Activated T-cell treated with anti-CD3 and anti-CD28 coated beads for 48 hours (primary cell): ENCODE measurements around the gene PTGIR.

Experiments
- DNase-seq: peaks from one replicate; pipeline ENCODE4 v3.0.0-alpha.2; 2020; ENCODE audit warnings: low read depth

PTGIR gene

GRCh38 chr19:46624958-46625661 lies at the start of gene PTGIR:
PTGIR (minus strand) TSS chr19:46625089; CDS start chr19:46624225, 864 bp downstream.
- no peak for DNase-seq

GRCh38 chr19:46670813-46671212 lies 45.9 kb upstream of the PTGIR start:
- no peak for DNase-seq

- no peak for DNase-seq
Observed at GRCh38 chr19:46668662-46669061, 43.8 kb upstream of the PTGIR start.

GRCh38 chr19:46665072-46665471 lies 40.2 kb upstream of the PTGIR start:
- no peak for DNase-seq

- peak; percentile 69 for DNase-seq
Observed at GRCh38 chr19:46661735-46662592, 37.1 kb upstream of the PTGIR start.

GRCh38 chr19:46661020-46661731 lies 36.3 kb upstream of the PTGIR start, which contains the start of gene DACT3:
DACT3 (minus strand) TSS chr19:46661182; CDS start chr19:46661064, 118 bp downstream.
- DNase-seq = peak; percentile 100

- DNase-seq = no peak
Observed at GRCh38 chr19:46660551-46661019, 35.7 kb upstream of the PTGIR start.

- DNase-seq = no peak
Observed at GRCh38 chr19:46660008-46660517, 35.2 kb upstream of the PTGIR start.

GRCh38 chr19:46659151-46660007 lies 34.5 kb upstream of the PTGIR start:
- no peak for DNase-seq

GRCh38 chr19:46656541-46656940 lies 31.7 kb upstream of the PTGIR start:
- DNase-seq = no peak

GRCh38 chr19:46654621-46655152 lies 29.8 kb upstream of the PTGIR start:
- no peak for DNase-seq

- no peak for DNase-seq
Observed at GRCh38 chr19:46650445-46650844, 25.6 kb upstream of the PTGIR start.

- no peak for DNase-seq
Observed at GRCh38 chr19:46648961-46649960, 24.4 kb upstream of the PTGIR start.

- DNase-seq = no peak
Observed at GRCh38 chr19:46648060-46648960, 23.4 kb upstream of the PTGIR start.

- no peak for DNase-seq
Observed at GRCh38 chr19:46646402-46646801, 21.5 kb upstream of the PTGIR start.

GRCh38 chr19:46644720-46645119 lies 19.8 kb upstream of the PTGIR start:
- DNase-seq = no peak

GRCh38 chr19:46640656-46641055 lies 15.8 kb upstream of the PTGIR start:
- DNase-seq = no peak

- no peak for DNase-seq
Observed at GRCh38 chr19:46639358-46640182, 14.7 kb upstream of the PTGIR start.
